ENCODE data around the gene OR7G1. TPM values are rescaled to one million over a fixed set of nuclear protein-coding genes. Genes with fewer than 3 reads are reported as not detected.
"Not testable (repeated sequence)": the region's sequence is repeated elsewhere in the genome, so short reads cannot be mapped to it uniquely, and the experiment has no call there.

The OR7G1 gene
- polyA plus RNA-seq, 5 donors: not detected

DNA sequence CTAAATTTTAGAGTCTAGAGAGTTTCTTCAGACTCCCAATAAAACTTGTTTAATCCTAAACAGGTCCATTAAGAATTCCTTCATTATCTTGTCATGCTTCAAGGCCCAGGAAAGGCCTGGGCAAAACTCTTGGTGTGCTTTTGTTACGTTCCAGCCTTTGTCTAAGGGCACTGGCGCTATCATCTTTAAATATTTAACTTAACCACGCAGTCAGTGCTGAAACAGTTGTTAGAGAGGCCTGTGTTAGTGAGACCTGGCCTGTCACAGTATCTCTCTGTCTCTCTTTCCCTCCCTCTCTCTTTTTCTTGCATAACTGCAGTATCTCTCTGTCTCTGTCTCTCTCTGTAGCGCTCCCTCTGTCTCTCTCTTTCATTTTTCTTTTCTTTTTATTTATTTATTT is 36.9 kb downstream of the OR7G1 start:
- DNase-seq: no peak

GRCh38 chr19:9076901-9077300 is 38.7 kb downstream of the OR7G1 start:
- DNase-seq: no peak

GRCh38 chr19:9075064-9075949 is 40.3 kb downstream of the OR7G1 start:
- peak; percentile 42 to 57 for DNase-seq

DNA sequence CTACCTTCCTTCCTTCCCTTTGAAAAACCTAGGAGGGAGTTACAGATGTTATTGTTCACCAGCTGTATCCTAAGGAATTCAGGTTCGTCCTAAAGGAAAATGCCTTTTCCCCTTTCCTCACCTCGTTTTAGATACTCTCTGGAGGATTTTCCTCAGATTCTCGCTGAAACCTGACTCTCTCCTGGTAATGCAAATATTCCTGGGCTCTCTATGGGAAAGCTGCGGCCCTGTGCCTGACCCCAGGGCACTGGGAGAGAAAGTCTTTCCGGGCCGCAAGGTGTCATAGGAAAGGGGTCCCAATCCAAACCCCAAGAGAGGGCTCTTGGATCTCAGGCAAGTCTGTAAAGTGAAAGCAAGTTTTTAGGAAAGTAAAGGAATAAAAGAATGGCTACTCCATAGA is 41.8 kb downstream of the OR7G1 start:
- no peak for DNase-seq

GRCh38 chr19:9071720-9072119 is 43.8 kb downstream of the OR7G1 start:
- not testable (repeated sequence) for DNase-seq

DNA sequence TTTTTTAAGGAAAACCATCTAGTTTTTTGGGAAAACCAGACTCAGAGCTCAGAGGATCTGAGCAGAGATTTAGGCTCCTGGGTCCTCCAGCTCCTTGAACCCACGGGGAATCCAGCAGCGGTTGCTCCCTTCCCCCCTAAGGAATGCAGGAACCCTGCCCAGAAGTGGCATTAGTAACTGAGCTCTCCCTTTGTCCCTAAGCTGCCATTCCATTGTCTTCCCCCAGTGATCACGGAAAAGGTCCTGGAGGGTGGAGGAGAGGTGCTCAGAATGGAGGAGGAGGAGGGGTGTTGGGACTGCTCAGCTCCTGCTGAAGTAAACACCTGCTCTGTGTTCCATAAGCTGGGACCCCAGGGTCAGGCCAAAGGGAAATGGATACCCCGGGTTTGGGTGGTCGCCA is 45.5 kb downstream of the OR7G1 start:
- DNase-seq: no peak

DNA sequence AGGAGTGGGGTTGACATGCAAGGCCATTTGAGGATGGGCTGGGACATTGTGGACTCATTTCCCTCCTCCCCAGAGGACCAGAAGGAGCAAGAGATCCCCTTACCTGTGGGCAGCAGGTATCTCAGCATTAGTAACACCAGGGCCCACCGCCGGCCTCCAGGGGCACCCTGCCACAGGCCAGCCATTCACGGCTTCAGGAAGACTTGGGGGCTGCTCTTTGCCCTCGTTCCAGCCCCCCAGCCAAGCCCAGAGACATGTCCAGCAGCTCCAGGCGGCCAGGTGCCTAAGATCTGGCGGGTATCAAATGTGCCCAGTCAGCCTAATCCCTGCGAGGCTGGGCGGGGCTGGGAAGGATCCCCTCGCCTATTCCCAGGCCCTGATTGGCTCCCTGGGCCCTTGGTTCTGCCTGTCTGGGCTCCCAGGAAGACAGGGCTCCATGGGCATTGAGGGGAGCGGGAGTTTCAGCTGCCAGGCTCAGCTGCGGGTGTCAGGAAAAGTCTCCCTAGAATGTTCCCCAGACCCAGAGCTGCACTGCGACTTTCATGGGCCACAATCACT is 50.0 kb downstream of the OR7G1 start:
- DNase-seq: no peak

Other genes with a start within 250 kb of the OR7G1 start
- under 1 TPM in 3 of 5 donors, not detected in 2; under 0.01 to 0.09 (median 0.01) TPM for gene MUC16, start 105.4 kb downstream of the OR7G1 start, polyA plus RNA-seq (ENCODE audit: insufficient read depth in 1 of 5, insufficient read length in 5 of 5, low replicate concordance in 1 of 5)
- under 1 TPM in 2 of 5 donors, not detected in 3; 0.04 to 0.12 TPM for gene OR1M1, start 28.7 kb downstream of the OR7G1 start, polyA plus RNA-seq (ENCODE audit: insufficient read depth in 1 of 5, insufficient read length in 5 of 5, low replicate concordance in 1 of 5)
- under 1 TPM in 4 of 5 donors, not detected in 1; 0.04 to 0.08 (median 0.05) TPM for gene OR7G2, start 8.3 kb downstream of the OR7G1 start, polyA plus RNA-seq (ENCODE audit: insufficient read depth in 1 of 5, insufficient read length in 5 of 5, low replicate concordance in 1 of 5)
- gene OR7G3, start 11.2 kb upstream of the OR7G1 start, polyA plus RNA-seq (ENCODE audit: insufficient read depth in 1 of 5, insufficient read length in 5 of 5, low replicate concordance in 1 of 5): not detected
- 10 to 100 TPM; 26.6 to 32.8 (median 32.0) TPM for gene ZNF317, start 24.6 kb upstream of the OR7G1 start, polyA plus RNA-seq (ENCODE audit: insufficient read depth in 1 of 5, insufficient read length in 5 of 5, low replicate concordance in 1 of 5)
- gene OR7D2, start 63.2 kb upstream of the OR7G1 start, polyA plus RNA-seq (ENCODE audit: insufficient read depth in 1 of 5, insufficient read length in 5 of 5, low replicate concordance in 1 of 5): 1 to 10 TPM in 1 of 5 donors, under 1 TPM in 4; 0.05 to 2.0 (median 0.12) TPM
- under 1 TPM; 0.04 to 0.10 (median 0.06) TPM for gene OR7D4, start 103.8 kb upstream of the OR7G1 start, polyA plus RNA-seq (ENCODE audit: insufficient read depth in 1 of 5, insufficient read length in 5 of 5, low replicate concordance in 1 of 5)
- not detected for gene OR7E24, start 135.2 kb upstream of the OR7G1 start, polyA plus RNA-seq (ENCODE audit: insufficient read depth in 1 of 5, insufficient read length in 5 of 5, low replicate concordance in 1 of 5)
- 1 to 10 TPM; 4.0 to 8.5 (median 7.1) TPM for gene ZNF699, start 194.1 kb upstream of the OR7G1 start, polyA plus RNA-seq (ENCODE audit: insufficient read depth in 1 of 5, insufficient read length in 5 of 5, low replicate concordance in 1 of 5)
- gene ZNF559, start 208.4 kb upstream of the OR7G1 start, polyA plus RNA-seq (ENCODE audit: insufficient read depth in 1 of 5, insufficient read length in 5 of 5, low replicate concordance in 1 of 5): 10 to 100 TPM; 61.9 to 87.0 (median 72.3) TPM
- gene ZNF177, start 247.2 kb upstream of the OR7G1 start, polyA plus RNA-seq (ENCODE audit: insufficient read depth in 1 of 5, insufficient read length in 5 of 5, low replicate concordance in 1 of 5): 10 to 100 TPM; 11.8 to 18.4 (median 15.6) TPM